ENCODE measurements around the gene TPM4.
A peak's percentile ranks its signal among the peaks of the same experiment; 100 is the strongest.
"Not testable (repeated sequence)": the region's sequence is repeated elsewhere in the genome, so short reads cannot be mapped to it uniquely, and the experiment has no call there.

Gene TPM4

GRCh38 chr19:16091546-16092475, 15.5 kb downstream of the TPM4 start:
- in situ Hi-C loops (cut with HindIII; ENCODE audit: low sequenced_read_pairs) = no loop called here
- TF ChIP-seq CTCF (IDR thresholded peaks at IDR 0.05; ENCODE audit: low read depth, low read length) = no peak
- no peak overlapping the region for H3K4me3 ChIP-seq (ENCODE audit: low read depth, low read length)
- DNase-seq (ENCODE audit: low read depth, low spot score) = no peak

- in situ Hi-C loops (cut with HindIII; ENCODE audit: low sequenced_read_pairs) = no loop called here
- no peak for DNase-seq (ENCODE audit: low read depth, low spot score)
- TF ChIP-seq CTCF (IDR thresholded peaks at IDR 0.05; ENCODE audit: low read depth, low read length) = no peak
- H3K4me3 ChIP-seq (ENCODE audit: low read depth, low read length) = no peak overlapping the region
Measured at GRCh38 chr19:16094360-16095070, 18.2 kb downstream of the TPM4 start.

- in situ Hi-C loops (cut with HindIII; ENCODE audit: low sequenced_read_pairs) = no loop called here
Measured at GRCh38 chr19:16095071-16095571, 18.8 kb downstream of the TPM4 start.

GRCh38 chr19:16096280-16096855, 20.1 kb downstream of the TPM4 start:
- H3K4me3 ChIP-seq (ENCODE audit: low read depth, low read length) = no peak overlapping the region
- peak; percentile 30 for DNase-seq (ENCODE audit: low read depth, low spot score)
- TF ChIP-seq CTCF (IDR thresholded peaks at IDR 0.05; ENCODE audit: low read depth, low read length) = no peak
- in situ Hi-C loops (cut with HindIII; ENCODE audit: low sequenced_read_pairs) = no loop called here

More at GRCh38 chr19:16095071-16095571, 18.8 kb downstream of the TPM4 start:
- no peak for DNase-seq (ENCODE audit: low read depth, low spot score)
- H3K4me3 ChIP-seq (ENCODE audit: low read depth, low read length) = no peak overlapping the region
- TF ChIP-seq CTCF (IDR thresholded peaks at IDR 0.05; ENCODE audit: low read depth, low read length) = no peak

- no peak for TF ChIP-seq CTCF (IDR thresholded peaks at IDR 0.05; ENCODE audit: low read depth, low read length)
- in situ Hi-C loops (cut with HindIII; ENCODE audit: low sequenced_read_pairs) = no loop called here
- H3K4me3 ChIP-seq (ENCODE audit: low read depth, low read length) = no peak overlapping the region
- no peak for DNase-seq (ENCODE audit: low read depth, low spot score)
Measured at GRCh38 chr19:16098416-16098768, 22.1 kb downstream of the TPM4 start.

GRCh38 chr19:16098821-16099220, 22.5 kb downstream of the TPM4 start:
- no peak overlapping the region for H3K4me3 ChIP-seq (ENCODE audit: low read depth, low read length)
- in situ Hi-C loops (cut with HindIII; ENCODE audit: low sequenced_read_pairs) = no loop called here
- DNase-seq (ENCODE audit: low read depth, low spot score) = no peak
- no peak for TF ChIP-seq CTCF (IDR thresholded peaks at IDR 0.05; ENCODE audit: low read depth, low read length)

GRCh38 chr19:16099314-16099965, 23.1 kb downstream of the TPM4 start:
- DNase-seq (ENCODE audit: low read depth, low spot score); in situ Hi-C loops (cut with HindIII; ENCODE audit: low sequenced_read_pairs); H3K4me3 ChIP-seq (ENCODE audit: low read depth, low read length): not testable (repeated sequence)

All from astrocyte of the spinal cord (primary cell).